BJ (cell line): ENCODE results near the gene NISCH. TPM values are rescaled to one million over a fixed set of nuclear protein-coding genes. Genes with fewer than 3 reads are reported as not detected.

ENCODE experiments used
- CTCF ChIA-PET: fragments of 350-600 bp; formaldehyde crosslinking; extraction: SDS; loops from one replicate; lab custom pipeline; 2021; ENCODE audit warnings: antibody characterized with exemption, inconsistent platforms; lab: Yijun Ruan, JAX
- POLR2A ChIA-PET: fragments of 300-600 bp; sonication (Branson Sonifier 250); formaldehyde crosslinking; extraction: SDS; loops from one replicate; lab custom pipeline; 2021; ENCODE audit warnings: antibody characterized with exemption; lab: Charles Lee
- DNase-seq: peaks from one replicate; pipeline ENCODE4 v3.0.0-alpha.2; 2011; ENCODE audit warnings: low read depth
- H3K27me3 ChIP-seq: 2 replicates; pipeline ENCODE4 v1.6.0; 2011; ENCODE audit warnings: low read length; ENCODE audit not compliant: control insufficient read depth, insufficient read depth
- H3K36me3 ChIP-seq: 2 replicates; pipeline ENCODE4 v1.5.1; 2011; ENCODE audit warnings: low read length; ENCODE audit not compliant: control insufficient read depth, insufficient read depth
- H3K4me3 ChIP-seq: 2 replicates; pipeline ENCODE4 v1.5.1; 2011; ENCODE audit warnings: low read depth, mild to moderate bottlenecking, control low read depth, low read length
- polyA plus RNA-seq: library from polyadenylated mRNA; depleted of rRNA; stranded (reverse); fragments of >200 nt; gene quantifications from 2 replicates; pipeline ENCODE4 v1.2.3, GENCODE V29; 2011
- TF ChIP-seq, protein P1 (sequence below): IDR thresholded peaks from 2 replicates; pipeline ENCODE4 v1.5.1; 2011; ENCODE audit warnings: low read depth, mild to moderate bottlenecking, control low read depth, inconsistent platforms, low read length, moderate library complexity; ENCODE audit not compliant: insufficient read depth

NISCH gene
- polyA plus RNA-seq, 1 experiment = 95.3 TPM

- TF ChIP-seq, protein P1, sequence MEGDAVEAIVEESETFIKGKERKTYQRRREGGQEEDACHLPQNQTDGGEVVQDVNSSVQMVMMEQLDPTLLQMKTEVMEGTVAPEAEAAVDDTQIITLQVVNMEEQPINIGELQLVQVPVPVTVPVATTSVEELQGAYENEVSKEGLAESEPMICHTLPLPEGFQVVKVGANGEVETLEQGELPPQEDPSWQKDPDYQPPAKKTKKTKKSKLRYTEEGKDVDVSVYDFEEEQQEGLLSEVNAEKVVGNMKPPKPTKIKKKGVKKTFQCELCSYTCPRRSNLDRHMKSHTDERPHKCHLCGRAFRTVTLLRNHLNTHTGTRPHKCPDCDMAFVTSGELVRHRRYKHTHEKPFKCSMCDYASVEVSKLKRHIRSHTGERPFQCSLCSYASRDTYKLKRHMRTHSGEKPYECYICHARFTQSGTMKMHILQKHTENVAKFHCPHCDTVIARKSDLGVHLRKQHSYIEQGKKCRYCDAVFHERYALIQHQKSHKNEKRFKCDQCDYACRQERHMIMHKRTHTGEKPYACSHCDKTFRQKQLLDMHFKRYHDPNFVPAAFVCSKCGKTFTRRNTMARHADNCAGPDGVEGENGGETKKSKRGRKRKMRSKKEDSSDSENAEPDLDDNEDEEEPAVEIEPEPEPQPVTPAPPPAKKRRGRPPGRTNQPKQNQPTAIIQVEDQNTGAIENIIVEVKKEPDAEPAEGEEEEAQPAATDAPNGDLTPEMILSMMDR = peak; percentile 36
- H3K4me3 ChIP-seq = peak within 1 kb of the TSS; percentile 78
- peak; percentile 91 for DNase-seq
- H3K27me3 ChIP-seq = no peaks in the 10 kb centered on the region
- POLR2A ChIA-PET = interaction anchor here (0.6 to 1.0 kb wide), 2 partner anchors 109 to 159 kb away, joined by 4 to 23 read pairs; no protein-coding TSS in a partner anchor
- CTCF ChIA-PET = interaction anchor here (1.3 kb wide), 1 partner anchor 109 kb away, joined by 3 read pairs; no protein-coding TSS in a partner anchor
- no peaks in the 10 kb centered on the region for H3K36me3 ChIP-seq
Measured at GRCh38 chr3:52536369-52537164, 81.2 kb downstream of the NISCH start, which contains the start of gene UQCC5. Gene UQCC5 (plus strand): TSS chr3:52536605. CDS start chr3:52536756, 151 bp downstream.

DNA sequence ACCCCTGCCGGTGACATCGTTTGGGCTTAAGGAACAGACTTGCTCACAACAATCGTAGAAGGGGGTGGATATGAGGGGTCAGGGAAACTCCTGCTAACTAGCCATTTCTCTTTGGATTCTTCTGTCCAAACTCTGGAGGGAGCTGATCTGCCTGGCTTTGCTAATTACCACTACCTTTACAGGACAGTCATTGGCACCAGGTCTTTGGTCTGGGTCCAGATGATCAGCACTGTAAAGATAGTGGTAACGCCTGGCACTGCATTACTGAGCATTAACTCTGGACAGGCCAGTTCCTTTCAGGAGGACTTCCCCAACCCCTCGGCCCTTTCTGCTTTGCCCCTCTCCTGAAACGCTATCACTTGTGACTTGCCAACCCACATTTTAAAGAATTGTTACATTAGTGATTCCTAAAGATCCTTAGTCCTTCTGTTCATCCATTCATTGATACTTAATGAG lies 81.8 kb downstream of the NISCH start:
- Histone ChIP-seq H3K4me3 (peak overlapping the region; percentile 78), H3K36me3 (no peaks in the 10 kb centered on the region), H3K27me3 (no peaks in the 10 kb centered on the region)
- TF ChIP-seq, protein P1 = no peak
- no peak for DNase-seq
- ChIA-PET POLR2A (no interaction called here), CTCF (interaction anchor here (0.6 kb wide), 1 partner anchor 57 kb away, joined by 3 read pairs; no protein-coding TSS in a partner anchor)

DNA sequence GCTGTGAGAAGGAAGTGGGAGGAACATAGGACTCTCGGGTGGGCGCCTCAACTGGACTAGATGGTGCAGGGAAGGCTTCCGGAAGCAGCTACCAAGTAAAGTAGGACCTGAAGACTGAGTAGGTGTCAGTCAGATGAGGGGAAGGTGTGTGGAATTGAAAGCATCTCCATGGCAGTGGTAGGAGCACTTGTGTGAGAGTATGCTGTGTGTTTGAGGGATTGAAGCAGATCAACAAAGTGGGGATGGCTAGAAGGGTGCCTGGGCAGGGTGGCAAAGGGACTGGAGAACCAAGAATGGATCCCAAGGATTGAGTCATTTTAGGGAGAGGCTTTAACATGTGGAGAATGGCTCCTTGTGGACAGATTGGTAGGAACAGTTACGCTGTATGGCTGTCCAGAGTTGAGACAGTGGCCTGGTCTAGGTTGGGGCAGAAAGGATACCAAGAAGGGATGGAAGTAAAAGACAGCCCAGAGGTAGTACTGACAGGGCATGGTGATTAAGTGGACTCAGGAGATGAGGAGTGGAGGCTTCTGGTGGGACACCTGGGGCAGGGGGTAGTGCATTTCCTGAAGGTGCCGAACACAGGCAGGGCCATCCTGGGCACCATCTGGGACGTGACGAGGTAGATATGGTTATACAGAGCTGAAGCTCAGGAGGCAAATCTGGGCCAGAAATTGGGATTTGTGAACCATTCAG lies 82.5 kb downstream of the NISCH start:
- ChIA-PET POLR2A (no interaction called here), CTCF (interaction anchor here (0.6 kb wide), 1 partner anchor 58 kb away, joined by 3 read pairs; no protein-coding TSS in a partner anchor)
- H3K27me3 ChIP-seq = no peaks in the 10 kb centered on the region
- no peaks in the 10 kb centered on the region for H3K36me3 ChIP-seq
- TF ChIP-seq, protein P1 = no peak
- DNase-seq = no peak
- H3K4me3 ChIP-seq = peak overlapping the region; percentile 78

DNA sequence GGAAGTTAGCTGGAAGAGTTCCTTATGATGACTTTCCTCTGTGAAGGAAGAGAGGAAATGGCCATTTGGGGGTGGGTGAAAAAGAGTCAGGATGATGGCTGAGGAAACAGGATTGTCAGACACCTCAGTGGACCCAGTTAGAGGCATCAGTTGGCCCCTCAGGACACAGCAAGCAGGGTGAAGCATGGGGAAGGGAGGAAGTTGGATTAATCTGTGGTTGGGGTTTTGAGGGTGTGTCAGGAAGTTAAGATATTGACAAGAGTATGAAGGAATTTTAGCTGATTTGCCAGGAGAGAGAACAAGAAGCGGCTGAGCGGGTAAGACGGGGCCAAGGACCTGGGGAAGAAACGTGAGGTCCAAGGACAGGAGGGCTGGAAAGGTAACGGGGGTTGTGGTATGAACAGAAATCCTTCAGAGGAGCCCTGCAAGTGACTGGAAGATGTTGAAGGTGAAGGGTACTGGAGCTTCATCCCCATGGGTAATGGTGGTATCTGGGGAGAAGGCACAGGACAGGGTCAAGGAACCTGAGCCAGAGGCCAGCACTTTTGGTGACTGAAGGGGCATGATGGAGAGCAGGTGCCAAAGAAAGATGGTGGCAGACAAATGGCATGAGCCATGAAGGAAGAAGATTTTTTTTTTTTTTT lies 83.7 kb downstream of the NISCH start:
- ChIA-PET POLR2A (no interaction called here), CTCF (interaction anchor here (0.7 kb wide), 1 partner anchor 12 kb away, joined by 3 read pairs; no protein-coding TSS in a partner anchor)
- H3K36me3 ChIP-seq = no peaks in the 10 kb centered on the region
- H3K27me3 ChIP-seq = no peaks in the 10 kb centered on the region
- TF ChIP-seq, protein P1 = no peak
- DNase-seq = no peak
- H3K4me3 ChIP-seq = no peak overlapping the region
